OCI-LY3 (cell line): Measurements from ENCODE around the gene RASL10A.

Experiments
- H2AFZ ChIP-seq: fragments of 200-600, 300-600 bp; shearing (Covaris generic); 2 replicates; pipeline ENCODE4 v1.6.0; 2014; ENCODE audit warnings: antibody characterized with exemption, low read depth, low read length
- H3K27ac ChIP-seq: fragments of 200-600, 300-600 bp; sonication (generic); 2 replicates; pipeline ENCODE4 v1.5.1; 2014; ENCODE audit warnings: mild to moderate bottlenecking, low read length, moderate library complexity, mixed read lengths
- H3K27me3 ChIP-seq: fragments of 200-600, 300-600 bp; sonication (generic); 2 replicates; pipeline ENCODE4 v1.6.1; 2014; ENCODE audit warnings: low read depth, low read length, mixed read lengths
- H3K36me3 ChIP-seq: fragments of 200-600, 300-600 bp; sonication (generic); replicated peaks from 2 replicates; pipeline ENCODE3; 2014; ENCODE audit warnings: low read depth, low read length, mixed read lengths
- H3K4me1 ChIP-seq: fragments of 300-600, 200-600 bp; sonication (generic); 2 replicates; pipeline ENCODE4 v1.6.1; 2014; ENCODE audit warnings: low read length, mixed read lengths
- H3K4me2 ChIP-seq: fragments of 200-600, 300-600 bp; sonication (generic); 2 replicates; pipeline ENCODE4 v1.6.1; 2014; ENCODE audit warnings: low read length, mixed read lengths
- H3K4me3 ChIP-seq: fragments of 300-600, 200-600 bp; sonication (generic); 2 replicates; pipeline ENCODE4 v1.5.1; 2014; ENCODE audit warnings: antibody characterized with exemption, mild to moderate bottlenecking, low read length, moderate library complexity
- H3K79me2 ChIP-seq: fragments of 300-600, 200-600 bp; shearing (Covaris generic); 2 replicates; pipeline ENCODE4 v1.6.1; 2014; ENCODE audit warnings: mild to moderate bottlenecking, low read length, mixed read lengths
- H3K9ac ChIP-seq: fragments of 300-600, 200-600 bp; shearing (Covaris generic); 2 replicates; pipeline ENCODE4 v1.6.0; 2014; ENCODE audit warnings: mild to moderate bottlenecking, low read length, moderate library complexity
- H3K9me3 ChIP-seq: fragments of 200-600, 300-600 bp; shearing (Covaris generic); 2 replicates; pipeline ENCODE4 v1.6.1; 2014; ENCODE audit warnings: low read length, mixed read lengths; ENCODE audit not compliant: insufficient read depth
- H4K20me1 ChIP-seq: fragments of 200-600, 300-600 bp; sonication (generic); 2 replicates; pipeline ENCODE4 v1.6.1; 2016; ENCODE audit warnings: low read length, mixed read lengths; ENCODE audit not compliant: insufficient read depth
- CTCF ChIP-seq: fragments of 200-600, 300-600 bp; sonication (generic); IDR thresholded peaks from 2 replicates; pipeline ENCODE4 v1.5.1; 2014; ENCODE audit warnings: antibody characterized with exemption, low read length, low read depth
- EZH2phosphoT487 ChIP-seq: fragments of 200-600 bp; shearing (Covaris generic); IDR thresholded peaks from 2 replicates; pipeline ENCODE4 v1.6.1; 2018; ENCODE audit warnings: antibody characterized with exemption, mixed run types, low read depth

RASL10A gene

GRCh38 chr22:29308791-29309262 is 6.7 kb downstream of the RASL10A start:
- no peaks in the 10 kb centered on the region for H3K36me3 ChIP-seq
- peaks cover 5% of the 10 kb centered on the region; the same call in 1 of the 2 replicates for H3K27me3 ChIP-seq
- no peaks in the 10 kb centered on the region for H4K20me1 ChIP-seq
- TF ChIP-seq CTCF (no peak), EZH2phosphoT487 (no peak)
- H3K4me1 ChIP-seq = peaks cover 4% of the 10 kb centered on the region; the same call in 1 of the 2 replicates
- no peaks in the 10 kb centered on the region for H3K9me3 ChIP-seq
- no peak overlapping the region for H3K27ac ChIP-seq
- no peaks in the 10 kb centered on the region for H3K79me2 ChIP-seq
- H2AFZ ChIP-seq = no peak overlapping the region
- H3K4me3 ChIP-seq = no peak overlapping the region
- H3K9ac ChIP-seq = no peak overlapping the region
- no peak overlapping the region for H3K4me2 ChIP-seq

GRCh38 chr22:29308148-29308790 is 7.2 kb downstream of the RASL10A start:
- Histone ChIP-seq H3K4me1 (peaks cover 4% of the 10 kb centered on the region; the same call in 1 of the 2 replicates), H3K4me2 (no peak overlapping the region)

GRCh38 chr22:29307596-29308147 is 7.8 kb downstream of the RASL10A start:
- Histone ChIP-seq H3K4me1 (peaks cover 4% of the 10 kb centered on the region; the same call in 1 of the 2 replicates), H3K79me2 (no peaks in the 10 kb centered on the region), H3K27ac (no peak overlapping the region), H3K36me3 (no peaks in the 10 kb centered on the region), H3K9ac (no peak overlapping the region), H3K4me2 (no peak overlapping the region), H3K9me3 (no peaks in the 10 kb centered on the region), H3K4me3 (no peak overlapping the region), H2AFZ (no peak overlapping the region), H4K20me1 (no peaks in the 10 kb centered on the region), H3K27me3 (peaks cover 5% of the 10 kb centered on the region; the same call in 1 of the 2 replicates)
- TF ChIP-seq CTCF = no peak
- TF ChIP-seq EZH2phosphoT487 = no peak

More at GRCh38 chr22:29308148-29308790, 7.2 kb downstream of the RASL10A start:
- Histone ChIP-seq H3K9me3 (no peaks in the 10 kb centered on the region), H4K20me1 (no peaks in the 10 kb centered on the region), H3K36me3 (no peaks in the 10 kb centered on the region), H3K4me3 (no peak overlapping the region), H3K9ac (no peak overlapping the region), H3K27me3 (peaks cover 5% of the 10 kb centered on the region; the same call in 1 of the 2 replicates), H2AFZ (no peak overlapping the region), H3K27ac (no peak overlapping the region), H3K79me2 (no peaks in the 10 kb centered on the region)
- no peak for TF ChIP-seq CTCF
- no peak for TF ChIP-seq EZH2phosphoT487

GRCh38 chr22:29306835-29307595 is 8.5 kb downstream of the RASL10A start:
- no peaks in the 10 kb centered on the region for H3K79me2 ChIP-seq
- H3K36me3 ChIP-seq = no peaks in the 10 kb centered on the region
- H2AFZ ChIP-seq = peak overlapping the region; percentile 87
- peak overlapping the region; percentile 45 for H3K9ac ChIP-seq
- no peaks in the 10 kb centered on the region for H3K9me3 ChIP-seq
- no peaks in the 10 kb centered on the region for H4K20me1 ChIP-seq
- peaks cover 5% of the 10 kb centered on the region; the same call in 1 of the 2 replicates for H3K27me3 ChIP-seq
- peak overlapping the region; percentile 92 for H3K4me2 ChIP-seq
- peak overlapping the region; percentile 77 for H3K4me3 ChIP-seq
- peaks cover 4% of the 10 kb centered on the region; the same call in 1 of the 2 replicates for H3K4me1 ChIP-seq
- no peak for TF ChIP-seq EZH2phosphoT487
- TF ChIP-seq CTCF = no peak
- H3K27ac ChIP-seq = no peak overlapping the region
